GM18951 (cell line): ENCODE data around the gene EFCAB12.
"Not testable (repeated sequence)": the region's sequence is repeated elsewhere in the genome, so short reads cannot be mapped to it uniquely, and the experiment has no call there.

Experiments
- POLR2A ChIP-seq: IDR thresholded peaks from 4 replicates; pipeline ENCODE4 v1.6.1; 2011; ENCODE audit warnings: mild to moderate bottlenecking; ENCODE audit not compliant: insufficient read length, insufficient read depth; ENCODE audit errors: extremely low read depth
- in situ Hi-C: fragments of 300-500 bp; cut with MboI; formaldehyde crosslinking; loops from one replicate; pipeline ENCODE4 v1.12.0; 2022; ENCODE audit warnings: low sequenced_read_pairs, mixed read lengths, inconsistent platforms; ENCODE audit not compliant: unreplicated experiment

Gene EFCAB12

DNA sequence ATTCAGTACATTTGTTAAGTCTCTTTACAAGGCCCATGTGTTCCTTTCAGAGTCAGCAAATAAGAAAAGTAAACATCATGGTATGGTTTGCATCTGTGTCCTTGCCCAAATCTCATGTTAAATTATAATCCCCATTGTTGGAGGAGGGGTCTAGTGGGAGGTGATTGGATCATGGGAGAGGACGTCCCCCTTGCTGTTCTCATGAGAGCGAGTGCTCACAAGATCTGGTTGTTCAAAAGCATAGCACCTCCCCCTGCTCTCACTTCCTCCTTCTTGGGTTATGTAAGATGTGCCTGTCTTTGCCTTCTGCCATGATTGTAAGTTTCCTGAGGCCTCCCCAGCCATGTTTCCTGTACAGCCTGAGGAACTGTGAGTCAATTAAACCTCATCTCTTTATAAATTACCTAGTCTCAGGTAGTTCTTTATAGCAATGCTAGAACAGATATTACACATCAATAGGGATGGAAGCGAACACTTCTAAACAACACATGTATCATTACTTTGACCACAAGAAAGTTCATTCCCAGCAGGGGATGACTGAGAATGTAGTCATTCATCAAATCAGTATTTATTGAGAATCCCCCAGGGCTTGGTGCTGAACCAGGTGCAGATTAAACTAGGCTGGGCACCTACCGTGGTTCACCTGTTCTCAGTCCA, 4.1 kb downstream of the EFCAB12 start:
- no peak for TF ChIP-seq POLR2A
- in situ Hi-C loops = no loop called here

DNA sequence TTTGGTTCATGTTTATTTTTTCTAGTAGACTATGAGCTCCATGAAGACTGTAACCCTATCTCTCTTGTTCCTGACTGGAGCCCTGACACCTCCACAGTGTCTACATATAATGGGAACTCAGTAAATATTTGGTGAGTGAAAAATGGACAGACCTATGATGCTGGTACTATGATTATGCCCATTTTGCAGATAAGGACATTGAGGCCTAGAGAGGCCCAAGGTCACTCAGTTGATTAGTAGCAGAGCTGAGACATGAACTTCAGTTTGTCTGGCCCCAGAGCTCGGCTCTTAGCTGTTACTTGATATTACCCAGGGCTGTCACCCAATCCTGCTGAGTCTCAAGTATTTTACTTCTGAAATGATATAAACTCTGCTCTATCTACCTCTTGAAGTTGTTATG, 5.5 kb downstream of the EFCAB12 start:
- in situ Hi-C loops = no loop called here
- no peak for TF ChIP-seq POLR2A

DNA sequence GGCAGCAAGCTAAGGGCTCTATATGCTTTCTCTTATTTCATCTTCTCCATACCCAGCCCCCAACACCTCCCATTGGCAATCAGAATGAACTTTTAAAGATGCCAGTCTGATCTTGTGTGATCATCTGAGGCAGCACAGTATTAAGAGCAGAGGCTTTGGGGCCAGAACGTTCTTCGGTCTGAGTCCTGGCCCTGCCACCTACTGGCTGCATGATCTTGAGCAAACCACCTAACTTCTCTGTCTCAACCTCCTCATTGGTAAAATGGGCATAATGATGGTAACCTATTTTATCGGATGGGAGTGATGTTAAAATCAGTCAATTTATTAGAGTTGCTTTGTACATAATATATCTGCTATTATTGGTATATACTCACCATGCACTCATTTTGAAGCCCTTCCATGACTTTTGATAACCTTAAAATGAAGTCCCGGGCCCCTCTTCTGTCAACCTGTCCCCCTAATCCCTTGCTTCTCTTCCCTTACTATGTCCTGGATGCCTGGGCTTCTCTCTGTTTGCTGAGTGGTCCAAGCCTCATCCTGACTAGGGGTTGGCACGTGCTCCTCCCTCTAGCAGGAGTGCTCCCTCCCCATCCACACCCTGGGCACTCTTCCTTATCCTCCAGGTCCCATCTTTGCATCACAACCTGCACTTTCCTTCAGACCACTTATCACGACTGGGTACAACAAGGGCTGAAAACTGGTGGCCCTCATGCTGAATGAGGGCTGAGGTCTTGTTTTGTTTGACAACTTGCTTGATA, 6.3 kb downstream of the EFCAB12 start:
- in situ Hi-C loops = no loop called here
- no peak for TF ChIP-seq POLR2A

DNA sequence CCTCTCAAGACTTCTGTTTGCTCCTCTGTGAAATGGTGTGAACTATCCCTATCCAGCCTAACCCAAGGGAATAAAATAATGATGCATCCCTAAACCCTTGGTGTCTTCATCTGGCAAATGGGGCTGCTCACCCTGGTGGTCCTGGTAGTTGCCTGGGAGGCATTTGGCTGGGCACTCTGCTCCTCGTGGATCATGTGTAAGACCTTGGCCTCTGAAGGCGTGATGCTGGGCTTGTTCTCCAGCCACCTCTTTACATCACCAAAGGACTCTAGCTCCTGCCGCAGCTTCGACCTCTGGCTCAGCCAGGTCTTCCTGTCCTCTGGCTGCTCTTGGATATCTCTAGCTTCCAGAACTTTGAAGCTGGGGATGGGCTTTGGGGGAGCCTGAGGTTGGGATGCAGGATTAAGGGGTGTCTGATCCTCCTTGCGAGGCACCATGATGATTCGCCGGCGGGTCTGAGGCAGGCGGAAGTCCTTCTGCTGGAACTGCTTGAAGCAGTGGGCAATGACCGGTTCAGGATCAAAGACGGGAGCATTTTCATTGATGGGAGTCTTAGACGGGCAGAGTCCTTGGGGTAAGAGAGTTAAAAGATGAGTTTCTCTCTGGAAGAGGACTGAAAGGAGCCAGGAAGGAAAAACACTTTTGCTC, 7.1 kb downstream of the EFCAB12 start:
- in situ Hi-C loops = no loop called here
- no peak for TF ChIP-seq POLR2A

DNA sequence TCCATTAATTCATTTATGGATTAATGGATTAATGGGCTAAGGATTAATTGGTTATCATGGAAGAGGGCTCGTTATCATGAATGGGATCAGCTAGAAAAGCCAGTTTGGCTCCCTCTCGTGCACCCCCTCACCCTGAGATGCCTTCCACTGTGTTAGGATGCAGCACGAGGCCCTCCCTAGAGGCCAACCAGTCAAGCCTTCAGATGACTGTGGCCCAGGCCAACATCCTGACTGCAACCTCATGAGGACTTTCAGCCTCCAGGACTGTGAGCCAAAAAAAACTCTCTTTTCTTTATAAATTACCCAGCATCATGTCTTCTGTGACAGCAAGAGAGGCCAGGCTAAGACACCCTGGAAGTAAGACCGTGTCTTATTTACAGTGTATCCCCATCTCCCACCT, 9.0 kb downstream of the EFCAB12 start:
- no peak for TF ChIP-seq POLR2A
- in situ Hi-C loops = no loop called here

DNA sequence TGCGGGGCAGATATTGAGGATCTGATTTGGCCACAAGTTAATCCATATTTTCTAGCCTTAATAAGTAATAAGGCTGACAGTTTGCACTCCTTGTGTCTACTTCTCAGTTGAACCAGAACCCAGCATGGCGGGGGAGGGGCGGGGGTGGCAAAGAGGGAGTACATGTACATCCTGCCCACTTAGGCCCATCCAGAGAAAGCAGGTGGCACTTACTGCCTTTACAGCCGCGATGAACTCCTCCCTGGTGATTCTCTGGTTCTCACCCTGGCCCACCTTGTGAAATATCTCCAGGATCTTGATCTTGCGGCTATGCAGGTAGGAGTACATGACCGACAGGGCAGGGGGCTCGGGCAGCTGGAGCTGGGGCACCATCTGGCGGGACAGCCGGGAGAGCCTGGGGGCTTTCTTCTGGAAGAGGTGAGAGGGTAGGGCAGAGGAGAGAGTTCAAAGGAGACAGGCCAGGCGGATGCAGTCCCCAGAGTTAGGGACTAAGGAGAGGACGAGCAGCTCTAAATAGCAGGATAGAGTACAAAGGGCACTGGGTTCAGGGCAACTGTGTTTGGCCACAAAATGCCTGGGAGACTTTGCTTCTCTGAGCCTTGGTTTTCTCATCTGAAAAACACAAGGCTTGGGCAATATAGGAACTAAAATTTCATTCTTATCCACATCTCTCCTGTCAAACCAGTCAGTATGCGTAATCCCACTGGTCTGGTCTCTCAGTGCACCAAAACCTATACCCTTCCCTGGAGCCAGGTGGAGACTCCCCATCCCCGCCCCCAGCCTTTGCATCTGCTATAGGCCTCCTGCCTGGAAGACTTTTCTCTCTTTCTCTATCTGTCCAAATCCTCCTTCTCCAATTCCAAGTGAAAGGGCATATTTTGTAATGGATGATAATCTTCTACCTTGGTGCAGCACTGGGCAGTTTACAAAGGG, 10.1 kb downstream of the EFCAB12 start:
- TF ChIP-seq POLR2A = no peak
- in situ Hi-C loops = no loop called here

DNA sequence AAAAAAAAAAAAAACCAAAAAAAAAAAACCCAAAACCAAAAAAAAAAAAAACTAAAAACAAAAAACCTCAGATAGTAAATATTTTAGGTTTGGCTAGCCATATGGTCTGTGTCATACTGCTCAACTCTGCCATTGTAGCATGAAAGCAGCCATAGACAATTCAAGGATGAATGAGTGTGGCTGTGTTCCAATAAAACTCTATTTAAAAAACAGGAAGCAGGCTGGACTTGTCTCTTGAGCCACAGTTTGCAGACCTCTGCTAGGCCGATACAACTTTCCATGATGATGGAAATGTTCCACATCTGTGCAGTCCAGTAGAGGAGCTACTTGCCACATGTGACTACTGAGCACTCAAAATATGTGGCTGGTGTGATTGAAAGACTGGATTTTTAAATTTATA, 11.1 kb downstream of the EFCAB12 start:
- TF ChIP-seq POLR2A = no peak
- in situ Hi-C loops = no loop called here

DNA sequence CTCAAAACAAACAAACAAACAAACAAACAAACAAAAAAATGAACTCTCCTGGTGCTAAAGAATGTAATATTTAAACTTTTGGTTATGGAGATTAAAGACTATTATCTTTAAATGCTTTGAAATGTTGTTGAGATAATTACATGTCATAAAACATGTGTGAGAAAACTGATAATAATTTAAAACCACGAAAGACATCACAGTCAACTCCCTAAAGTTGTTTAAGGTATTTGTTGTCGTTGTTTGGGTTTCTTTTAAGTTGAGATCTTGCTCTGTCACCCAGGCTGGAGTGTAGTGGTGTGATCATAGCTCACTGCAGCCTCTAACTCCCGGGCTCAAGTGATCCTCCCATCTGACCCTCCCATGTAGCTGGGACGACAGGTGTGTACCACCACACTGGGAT, 12.0 kb downstream of the EFCAB12 start:
- TF ChIP-seq POLR2A = no peak
- in situ Hi-C loops = no loop called here

DNA sequence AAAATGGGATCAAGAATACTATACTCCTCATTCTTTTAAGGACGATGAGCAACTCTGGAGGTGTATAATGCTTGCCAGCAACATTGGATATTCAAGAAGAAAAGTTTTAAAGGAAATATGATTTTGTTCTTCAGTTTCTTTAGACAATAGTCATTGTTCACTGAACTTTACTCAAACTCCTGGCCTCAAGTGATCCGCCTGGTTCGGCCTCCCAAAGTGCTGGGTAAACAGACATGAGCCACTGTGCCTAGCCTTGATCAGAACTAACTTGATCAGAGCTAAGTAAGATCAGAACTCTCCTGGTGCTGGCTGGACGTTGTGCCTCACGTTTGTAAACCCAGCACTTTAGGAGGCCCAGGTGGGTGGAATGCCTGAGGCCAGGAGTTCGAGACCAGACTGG, 12.6 kb downstream of the EFCAB12 start:
- TF ChIP-seq POLR2A = no peak
- in situ Hi-C loops = no loop called here

DNA sequence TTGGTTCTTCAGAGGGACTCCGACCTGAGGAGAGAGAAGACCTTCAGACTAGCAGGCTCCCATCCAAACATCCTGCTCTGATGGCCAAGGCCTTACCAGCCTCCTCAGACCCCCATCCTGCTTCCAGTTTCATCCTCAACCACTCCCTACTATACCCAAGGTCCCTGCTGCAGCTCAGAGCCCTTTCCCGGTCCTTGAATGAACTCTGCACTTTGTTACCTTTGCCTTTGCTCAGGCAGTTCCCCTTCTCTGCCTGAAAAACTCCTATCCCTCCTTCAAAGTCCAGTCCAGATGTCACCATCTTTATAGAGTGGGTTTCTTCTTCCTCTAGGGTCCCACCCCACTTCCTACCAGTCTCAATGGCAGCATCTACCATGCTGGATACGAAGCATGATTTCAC, 13.1 kb downstream of the EFCAB12 start:
- in situ Hi-C loops = no loop called here
- no peak for TF ChIP-seq POLR2A

DNA sequence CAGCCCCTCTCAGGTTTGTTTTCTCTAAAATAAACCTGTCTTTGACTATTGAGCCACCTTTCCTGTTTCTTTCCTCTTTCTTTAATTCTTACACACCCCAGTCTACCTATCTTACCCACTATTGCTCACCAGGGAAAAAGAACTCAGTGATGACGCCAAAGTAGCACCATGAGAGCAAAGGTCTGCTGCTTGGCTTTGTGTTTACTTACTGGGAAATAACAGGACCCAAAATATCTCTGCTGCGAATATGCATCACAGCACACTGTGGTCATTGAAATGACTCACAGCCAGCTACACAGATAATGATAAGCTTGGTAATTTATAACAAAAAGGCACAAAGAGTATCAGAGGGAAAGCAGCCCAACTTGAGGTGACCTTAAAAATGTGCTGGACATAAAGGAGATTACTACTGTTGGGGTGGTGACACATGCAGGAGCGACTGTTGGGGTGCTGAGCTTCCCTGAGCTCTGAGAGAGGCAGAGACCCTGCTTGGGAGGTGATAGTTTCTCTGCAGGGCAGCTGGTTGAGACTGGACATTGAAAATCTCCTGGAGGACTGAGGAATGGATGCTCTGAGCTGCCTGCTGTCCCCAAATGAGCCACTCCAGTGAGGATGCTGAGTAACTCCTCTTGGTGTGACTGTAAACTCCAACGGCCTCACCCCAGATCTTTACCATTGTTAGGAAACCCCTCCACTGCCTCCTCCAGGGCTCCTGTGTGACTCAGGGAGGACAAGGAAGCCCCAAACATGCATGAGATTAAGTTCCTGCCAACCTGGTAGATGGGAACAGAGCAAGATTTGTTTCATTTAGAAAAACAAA, 14.5 kb downstream of the EFCAB12 start:
- in situ Hi-C loops = no loop called here
- TF ChIP-seq POLR2A = no peak

DNA sequence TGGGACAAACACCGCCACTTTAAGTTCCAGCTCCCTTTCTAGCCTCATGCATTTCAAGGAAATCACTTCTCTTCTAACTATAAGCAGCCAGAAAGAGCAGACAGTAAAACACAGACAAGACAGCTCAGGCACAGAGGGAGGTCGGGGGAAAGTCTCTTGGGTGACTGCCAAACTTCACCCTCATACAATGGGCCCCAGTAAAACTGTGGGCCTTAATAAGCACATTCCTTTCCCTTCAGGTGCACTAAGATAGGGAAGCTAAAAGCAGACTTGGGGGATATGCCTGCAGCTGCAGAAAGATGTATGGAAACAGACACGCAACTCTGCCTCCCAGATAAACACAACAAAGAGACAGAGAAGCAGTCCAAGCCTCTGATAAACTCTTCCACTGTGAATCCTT, 15.2 kb downstream of the EFCAB12 start:
- in situ Hi-C loops = not testable (repeated sequence)

DNA sequence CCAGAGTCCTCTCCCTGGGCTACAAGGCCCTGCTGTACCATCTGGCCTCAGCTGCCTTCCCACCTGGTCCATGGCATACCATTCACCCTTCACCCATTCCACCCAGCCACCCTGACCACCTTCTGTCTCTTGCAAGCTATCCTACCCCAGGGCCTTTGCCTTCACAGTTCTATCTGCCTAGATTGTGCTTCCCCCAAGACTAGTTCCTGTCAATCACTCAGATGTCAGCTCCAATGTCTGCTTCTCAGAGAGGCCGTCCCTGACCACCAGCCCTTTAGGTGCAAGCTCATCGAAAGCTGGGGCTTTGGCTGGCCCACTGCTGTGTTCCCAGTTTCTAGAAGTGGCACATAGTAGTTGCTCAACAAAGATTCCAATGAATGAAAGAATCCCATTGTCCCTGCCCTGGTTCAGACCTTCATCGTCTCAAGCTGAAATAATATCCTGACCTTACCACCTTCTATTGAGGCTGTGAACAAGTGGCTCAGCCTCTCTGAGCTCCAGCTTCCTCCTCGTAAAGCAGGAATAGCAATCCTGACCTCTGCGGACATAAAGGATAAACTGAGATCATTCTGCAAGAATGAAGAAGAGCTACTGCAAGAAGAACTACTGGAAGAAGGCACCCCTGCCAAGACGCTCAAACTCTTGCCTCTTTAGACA, 15.8 kb downstream of the EFCAB12 start:
- in situ Hi-C loops = no loop called here
- no peak for TF ChIP-seq POLR2A
